Fibroblast of skin of left biceps (primary cell): ENCODE results near the gene SMAGP.

Experiments used
- DNase-seq, 2 experiments: peaks; one replicate each; pipeline ENCODE4 v3.0.0-alpha.2; 2013; ENCODE audit warnings: low read depth in 2 of 2

The SMAGP gene

DNA sequence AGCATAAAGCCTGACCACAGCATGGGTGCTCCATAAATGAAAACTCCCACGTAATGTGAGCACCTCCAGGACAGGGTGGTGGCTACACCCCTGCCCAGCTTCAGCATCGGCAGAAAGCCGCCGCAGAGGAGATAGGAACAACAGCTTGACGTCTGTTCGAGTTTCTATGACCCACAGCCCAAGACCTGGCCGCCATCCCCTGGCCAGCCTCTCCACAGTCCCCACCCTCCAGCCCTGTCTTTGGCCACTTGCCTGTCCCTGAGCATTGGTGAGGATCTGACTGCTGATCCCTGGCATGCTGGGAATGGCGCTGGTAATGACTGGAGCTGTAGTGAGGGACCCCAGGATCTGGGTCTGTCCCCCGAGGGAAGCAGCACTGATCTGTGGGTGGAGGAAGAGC is 73.7 kb downstream of the SMAGP start:
- DNase-seq = no peak

GRCh38 chr12:51195841-51196240 is 74.4 kb downstream of the SMAGP start:
- no peak for DNase-seq
